ENCODE measurements around the gene USB1. TPM values are rescaled to one million over a fixed set of nuclear protein-coding genes. Genes with fewer than 3 reads are reported as not detected.

USB1 gene, protein sequence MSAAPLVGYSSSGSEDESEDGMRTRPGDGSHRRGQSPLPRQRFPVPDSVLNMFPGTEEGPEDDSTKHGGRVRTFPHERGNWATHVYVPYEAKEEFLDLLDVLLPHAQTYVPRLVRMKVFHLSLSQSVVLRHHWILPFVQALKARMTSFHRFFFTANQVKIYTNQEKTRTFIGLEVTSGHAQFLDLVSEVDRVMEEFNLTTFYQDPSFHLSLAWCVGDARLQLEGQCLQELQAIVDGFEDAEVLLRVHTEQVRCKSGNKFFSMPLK
- 11.9 and 21.3 TPM in 2 replicates for total RNA-seq (2014; rRNA removed; shearing (Covaris generic); ENCODE audit: low replicate concordance)

DNA sequence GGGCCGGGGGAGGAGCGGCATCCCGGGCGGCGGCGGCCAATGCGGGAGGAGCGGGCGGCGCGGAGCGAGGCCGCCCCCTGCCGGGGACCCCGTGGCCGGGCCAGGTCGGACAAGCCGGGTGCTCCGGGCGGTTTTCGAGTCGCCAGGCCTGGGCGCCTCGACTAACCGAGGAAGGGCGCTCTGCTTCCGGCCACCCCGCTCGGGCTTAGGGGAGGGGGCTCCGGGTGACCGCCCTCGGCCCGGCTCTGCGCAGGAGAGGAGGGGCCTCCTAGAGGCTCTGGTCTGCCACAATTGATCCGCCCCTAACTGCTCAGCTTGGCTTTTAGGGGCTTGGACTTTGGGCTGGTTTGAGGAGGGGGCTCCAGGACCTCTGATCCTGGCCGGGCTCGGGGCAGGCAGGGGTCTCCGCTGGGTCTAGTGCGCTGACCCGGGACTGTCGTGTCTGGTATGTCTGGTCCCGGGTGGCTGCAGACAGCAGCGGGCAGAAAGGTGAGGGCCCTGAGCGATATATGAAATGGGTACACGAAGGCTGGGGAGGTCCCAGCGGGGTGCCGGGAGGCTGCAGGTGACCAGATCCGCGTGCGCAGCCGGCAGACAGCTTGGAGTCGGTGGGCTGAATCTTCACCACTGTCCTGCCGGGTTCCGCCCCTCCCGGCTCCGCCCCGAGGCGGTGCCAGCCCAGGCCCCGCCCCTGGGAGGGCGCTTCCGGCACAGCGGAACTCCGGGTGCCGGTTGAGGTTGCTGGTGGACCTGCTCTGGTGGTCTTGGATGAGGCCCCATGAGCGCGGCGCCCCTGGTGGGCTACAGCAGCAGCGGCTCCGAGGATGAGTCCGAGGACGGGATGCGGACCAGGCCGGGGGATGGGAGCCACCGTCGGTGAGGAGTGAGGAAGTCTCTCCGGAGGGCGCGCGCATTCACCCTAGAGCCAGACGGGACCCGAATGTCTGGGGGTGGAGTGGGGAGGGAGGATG, at the start of gene USB1:
Gene USB1, plus strand, starts transcription at position 702 of the 971 bp plus-strand sequence. Its CDS starts 77 bp downstream, at position 779.
- DNase-seq (ENCODE audit: low read depth), result peak; percentile 85
- in situ Hi-C loops (cut with HindIII; ENCODE audit: low pct_unique_long_range_greater_than_20kb, low sequenced_read_pairs), result no loop called here

DNA sequence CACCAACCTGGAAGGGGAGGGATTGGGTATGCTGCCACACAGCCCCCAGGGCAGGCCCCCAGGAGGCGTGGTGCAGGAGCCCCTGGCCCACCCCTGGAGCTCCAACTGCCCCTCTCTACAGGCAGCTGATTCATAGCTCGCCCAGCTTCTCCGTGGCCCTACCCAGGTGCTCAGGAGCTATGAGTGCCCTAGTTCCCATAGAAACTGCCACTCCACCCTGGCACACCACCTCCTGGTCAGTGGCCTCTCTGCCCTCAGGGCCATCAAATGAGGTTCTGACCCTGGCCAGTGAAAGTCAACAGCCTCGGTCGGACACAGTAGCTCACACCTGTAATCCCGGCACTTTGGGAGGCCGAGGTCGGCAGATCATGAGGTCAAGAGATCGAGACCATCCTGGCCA, 48.3 kb upstream of the USB1 start:
- in situ Hi-C loops (cut with HindIII; ENCODE audit: low pct_unique_long_range_greater_than_20kb, low sequenced_read_pairs), result no loop called here
- DNase-seq (ENCODE audit: low read depth), result no peak

DNA sequence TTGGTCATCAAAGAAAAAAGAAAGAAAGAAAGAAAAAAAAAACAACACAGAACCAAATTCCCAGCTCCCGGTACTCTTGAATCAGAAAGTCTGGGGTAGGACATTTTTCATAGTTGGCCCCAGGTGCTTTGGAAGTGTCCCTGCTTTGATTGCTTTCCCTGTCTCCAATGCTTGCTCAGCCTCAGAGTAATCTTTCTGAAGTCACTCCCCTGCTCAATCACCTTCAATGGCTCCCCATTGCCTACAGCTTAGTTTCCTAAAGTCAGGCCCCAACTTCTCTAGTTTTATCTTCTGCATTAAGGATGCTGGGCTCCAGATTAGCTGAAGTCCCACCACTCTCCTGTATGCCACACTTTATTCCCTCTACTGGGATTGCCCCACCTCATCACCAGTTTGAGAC, 47.4 kb upstream of the USB1 start:
- DNase-seq (ENCODE audit: low read depth), result no peak
- in situ Hi-C loops (cut with HindIII; ENCODE audit: low pct_unique_long_range_greater_than_20kb, low sequenced_read_pairs), result no loop called here

DNA sequence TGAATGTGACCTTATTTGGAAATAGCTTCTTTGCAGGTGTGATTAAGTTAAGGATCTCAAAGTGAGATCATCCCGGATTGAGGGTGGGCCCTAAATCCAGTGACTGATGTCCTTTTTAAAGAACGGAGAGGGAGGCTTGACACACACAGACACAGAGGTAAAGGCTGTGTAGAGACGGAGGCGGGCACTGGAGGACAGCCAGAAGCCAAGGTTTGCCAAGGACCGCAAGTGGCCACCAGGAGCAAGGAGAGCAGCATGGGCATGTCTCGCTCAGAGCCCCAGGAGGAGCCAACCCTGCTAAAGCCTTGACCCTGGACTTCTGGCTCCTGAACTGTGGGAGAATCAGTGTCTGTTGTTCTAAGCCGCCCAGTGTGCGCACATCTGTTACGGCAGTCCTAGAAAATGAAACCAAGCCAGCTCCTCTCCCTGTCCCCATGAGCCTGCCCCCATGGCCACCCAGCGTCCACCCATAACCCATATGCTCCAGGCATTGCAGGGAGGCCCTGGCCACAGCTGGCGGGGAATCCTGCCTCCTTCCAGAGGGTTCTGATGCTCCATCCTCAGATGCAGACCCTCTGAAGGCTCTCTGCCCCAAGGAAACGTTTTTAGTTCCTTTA, 45.5 kb upstream of the USB1 start:
- in situ Hi-C loops (cut with HindIII; ENCODE audit: low pct_unique_long_range_greater_than_20kb, low sequenced_read_pairs), result no loop called here
- DNase-seq (ENCODE audit: low read depth), result no peak

DNA sequence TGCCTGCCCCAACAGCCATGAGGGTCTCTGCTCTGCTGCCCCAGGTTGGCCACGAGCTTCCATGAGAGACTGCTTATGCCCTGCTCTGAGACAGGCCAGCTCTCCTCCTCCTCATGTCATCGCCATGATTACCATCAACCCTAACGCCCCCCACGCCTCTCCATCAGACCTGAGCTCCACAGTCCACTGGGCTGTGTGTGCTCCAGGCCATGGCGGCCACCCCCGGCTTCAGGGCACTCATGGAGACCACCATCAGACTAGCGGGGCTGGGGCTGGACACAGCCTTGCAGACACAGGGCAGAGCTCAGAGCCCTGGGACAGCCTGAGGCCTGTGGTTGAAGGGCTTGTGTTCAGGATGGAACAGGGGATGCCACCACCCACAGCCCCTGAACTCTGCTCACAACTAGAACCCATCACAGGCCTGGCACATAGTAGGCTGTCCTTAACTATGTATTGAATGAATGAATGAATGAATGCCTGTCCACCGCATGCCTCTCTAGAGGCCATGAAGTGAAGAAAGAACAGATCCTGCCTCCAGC, 44.9 kb upstream of the USB1 start:
- in situ Hi-C loops (cut with HindIII; ENCODE audit: low pct_unique_long_range_greater_than_20kb, low sequenced_read_pairs), result no loop called here
- DNase-seq (ENCODE audit: low read depth), result no peak

DNA sequence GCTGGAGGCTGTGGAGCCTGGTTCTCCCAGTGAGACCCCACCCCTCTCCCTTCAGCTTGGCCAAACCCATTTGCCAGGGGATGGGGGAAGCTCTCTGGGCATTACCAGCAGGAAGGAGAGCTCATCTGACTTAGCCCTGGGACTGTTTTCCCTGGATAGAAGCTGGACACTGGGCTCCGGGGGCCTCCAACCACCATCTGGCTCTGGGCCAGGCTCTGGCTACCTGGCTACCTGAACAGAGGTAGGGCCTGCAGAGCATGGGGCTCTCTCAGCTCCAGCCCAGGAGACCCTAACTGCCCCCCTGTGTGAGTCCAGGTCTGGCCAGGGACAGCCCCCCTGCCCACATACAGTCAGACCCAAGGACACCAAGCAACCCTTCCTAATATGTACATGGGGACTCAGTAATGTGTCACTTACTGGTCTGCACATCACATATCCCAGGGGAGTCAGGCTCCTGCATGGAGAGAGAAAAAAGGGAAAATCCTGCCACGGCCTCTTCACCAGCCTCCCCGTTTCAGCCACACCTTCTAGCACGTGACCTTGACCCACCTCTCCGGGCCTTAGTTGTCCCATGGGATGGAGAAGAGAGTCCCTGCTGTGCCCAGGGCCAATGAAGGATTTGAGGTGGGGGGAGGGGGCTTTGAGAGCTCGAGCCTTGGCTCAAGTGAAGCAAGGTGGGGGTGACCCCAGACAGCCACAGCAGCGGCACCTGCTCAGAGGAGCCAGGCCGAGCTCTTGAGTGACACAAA, 44.1 kb upstream of the USB1 start:
- DNase-seq (ENCODE audit: low read depth), result no peak
- in situ Hi-C loops (cut with HindIII; ENCODE audit: low pct_unique_long_range_greater_than_20kb, low sequenced_read_pairs), result no loop called here

DNA sequence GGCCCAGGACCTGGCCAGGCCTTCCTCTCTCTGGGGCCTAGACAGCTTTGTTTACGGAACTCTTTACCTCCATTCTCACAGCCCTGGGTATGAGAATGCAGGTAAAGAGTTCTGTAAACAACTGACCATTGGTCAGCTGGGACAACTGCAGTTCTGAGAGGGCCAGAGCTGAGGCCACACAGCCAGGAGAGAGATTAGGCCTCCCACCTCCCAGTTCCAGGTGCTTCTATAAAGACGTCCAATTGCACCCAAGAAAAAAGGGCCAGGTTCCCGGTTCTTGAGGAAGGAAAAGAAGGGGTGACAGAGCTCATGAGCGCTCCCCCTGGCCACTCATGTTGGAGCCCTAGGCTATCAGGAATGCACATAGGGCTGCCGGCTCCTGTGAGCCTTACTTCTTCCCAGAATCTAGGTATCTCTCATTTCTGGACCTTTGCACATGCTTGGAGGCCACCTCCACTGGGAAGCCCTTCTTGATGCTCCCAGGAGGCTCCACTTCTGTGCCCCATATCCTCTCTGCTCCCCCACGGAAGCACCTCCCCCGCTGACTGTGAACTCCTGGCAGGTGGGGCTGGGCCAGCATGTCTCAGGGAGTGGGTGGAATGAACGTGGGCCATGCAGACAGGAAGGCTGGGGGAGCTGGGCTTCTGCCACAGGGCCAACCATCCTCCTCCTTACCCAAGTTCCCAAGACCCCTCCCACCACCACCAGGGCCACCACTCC, 43.4 kb upstream of the USB1 start:
- in situ Hi-C loops (cut with HindIII; ENCODE audit: low pct_unique_long_range_greater_than_20kb, low sequenced_read_pairs), result no loop called here
- no peak for DNase-seq (ENCODE audit: low read depth)

DNA sequence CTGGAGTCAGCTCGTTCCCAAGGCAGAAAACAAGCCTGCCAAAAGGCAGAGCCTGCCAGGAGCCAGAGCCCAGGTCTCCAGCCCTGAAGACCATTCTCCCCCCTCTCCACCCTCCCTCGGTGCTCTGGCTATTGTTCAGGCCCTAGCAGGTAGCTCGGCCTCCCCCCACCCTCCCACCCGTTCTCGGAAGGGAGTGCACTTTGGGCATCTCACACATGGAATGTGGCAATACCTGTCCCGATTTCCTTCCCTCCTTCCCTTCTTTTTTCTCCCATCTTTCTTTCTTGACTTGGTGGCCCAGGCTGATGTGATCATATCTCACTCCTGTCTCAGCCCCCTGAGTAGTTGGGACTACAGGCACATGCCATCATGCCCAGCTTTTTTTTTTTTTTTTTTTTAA, 42.7 kb upstream of the USB1 start:
- in situ Hi-C loops (cut with HindIII; ENCODE audit: low pct_unique_long_range_greater_than_20kb, low sequenced_read_pairs), result no loop called here
- no peak for DNase-seq (ENCODE audit: low read depth)

DNA sequence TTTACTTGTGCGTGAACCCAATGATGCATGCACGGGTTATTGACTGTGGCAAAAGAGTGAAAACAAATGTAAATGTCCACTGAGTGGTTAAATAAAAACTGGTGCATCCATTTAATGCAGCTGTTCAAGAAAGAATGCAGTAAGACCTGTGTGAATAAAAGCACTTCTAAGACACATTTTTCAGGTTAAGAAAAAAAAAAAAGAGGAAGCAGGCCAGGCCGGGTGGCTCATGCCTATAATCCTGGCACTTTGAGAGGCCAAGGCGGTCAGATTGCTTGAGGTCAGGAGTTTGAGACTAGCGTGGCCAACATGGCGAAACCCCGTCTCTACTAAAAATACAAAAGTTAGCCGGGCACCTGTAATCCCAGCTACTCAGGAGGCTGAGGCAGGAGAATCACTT, 42.1 kb upstream of the USB1 start:
- in situ Hi-C loops (cut with HindIII; ENCODE audit: low pct_unique_long_range_greater_than_20kb, low sequenced_read_pairs), result no loop called here
- no peak for DNase-seq (ENCODE audit: low read depth)

DNA sequence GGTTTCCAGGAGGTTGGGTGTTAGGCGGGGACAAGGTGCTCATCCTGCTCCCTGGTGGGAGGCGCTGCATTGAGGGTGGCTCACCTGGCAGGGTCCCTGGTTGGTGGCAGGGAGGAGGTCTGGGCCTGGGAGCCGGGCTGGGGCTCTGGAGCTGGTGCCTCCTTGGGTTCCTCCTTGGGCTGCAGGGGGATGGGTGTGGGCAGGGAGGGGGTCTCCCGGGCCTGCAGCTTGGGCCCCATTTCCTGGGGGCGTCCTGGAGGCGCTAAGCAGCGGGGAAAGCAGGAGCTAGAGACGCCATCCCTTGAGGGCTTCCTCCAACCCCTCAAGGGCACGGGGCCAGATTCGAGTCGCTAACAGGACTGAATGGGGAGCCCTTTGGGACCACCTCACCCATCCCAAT, 41.4 kb upstream of the USB1 start:
- DNase-seq (ENCODE audit: low read depth), result no peak
- in situ Hi-C loops (cut with HindIII; ENCODE audit: low pct_unique_long_range_greater_than_20kb, low sequenced_read_pairs), result no loop called here

DNA sequence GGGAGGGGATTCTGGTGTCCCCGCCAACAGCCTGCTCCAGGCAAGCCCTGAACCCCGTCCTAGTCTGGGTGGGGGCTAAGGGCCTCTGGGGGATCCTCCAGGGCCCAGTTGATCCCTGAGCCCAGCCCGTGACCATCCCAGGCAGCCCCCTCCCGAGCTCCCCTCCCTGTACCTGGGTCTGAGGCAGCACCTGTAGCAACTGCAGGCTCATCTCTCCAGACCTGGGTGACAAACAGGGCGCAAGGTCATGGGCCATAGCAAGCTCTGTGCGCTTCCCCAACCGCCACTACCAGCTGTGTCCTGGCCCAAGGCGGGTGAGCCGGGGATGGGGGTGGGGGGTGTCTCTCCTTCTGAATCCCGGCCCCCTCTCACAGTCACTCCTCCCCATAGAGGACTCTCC, 40.9 kb upstream of the USB1 start:
- no peak for DNase-seq (ENCODE audit: low read depth)
- in situ Hi-C loops (cut with HindIII; ENCODE audit: low pct_unique_long_range_greater_than_20kb, low sequenced_read_pairs), result no loop called here

DNA sequence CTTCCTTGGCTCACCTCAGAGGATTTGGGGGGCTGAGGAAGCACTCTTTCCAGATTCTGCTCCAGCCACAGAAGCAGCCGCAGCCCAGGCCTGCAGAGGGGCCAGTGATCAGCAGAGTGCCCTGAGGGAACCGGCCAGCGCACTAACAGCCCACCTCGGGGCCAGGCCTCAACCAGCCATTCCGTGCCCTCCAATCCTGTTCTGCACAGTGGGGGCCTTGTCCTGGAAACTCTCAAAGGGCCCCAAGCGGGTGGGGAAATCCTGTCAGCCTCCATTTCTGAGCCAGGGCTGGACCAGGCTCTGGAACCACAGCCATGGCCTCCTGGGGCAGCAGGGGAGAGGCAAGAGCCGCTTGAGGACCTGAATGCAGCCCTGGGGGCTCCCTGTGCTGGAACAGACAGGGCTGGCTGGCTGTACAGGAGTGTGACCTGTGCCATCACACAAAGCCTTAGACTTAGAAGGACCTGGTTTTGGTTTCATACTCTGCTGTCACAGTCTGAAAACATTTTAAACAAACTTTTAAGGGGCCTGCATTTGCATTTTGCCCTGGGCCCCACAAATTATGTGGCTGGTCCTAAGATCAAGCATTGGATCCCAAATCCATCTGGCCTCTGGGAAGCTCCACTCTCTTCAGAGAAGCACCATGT, 40.3 kb upstream of the USB1 start:
- in situ Hi-C loops (cut with HindIII; ENCODE audit: low pct_unique_long_range_greater_than_20kb, low sequenced_read_pairs), result no loop called here
- no peak for DNase-seq (ENCODE audit: low read depth)

DNA sequence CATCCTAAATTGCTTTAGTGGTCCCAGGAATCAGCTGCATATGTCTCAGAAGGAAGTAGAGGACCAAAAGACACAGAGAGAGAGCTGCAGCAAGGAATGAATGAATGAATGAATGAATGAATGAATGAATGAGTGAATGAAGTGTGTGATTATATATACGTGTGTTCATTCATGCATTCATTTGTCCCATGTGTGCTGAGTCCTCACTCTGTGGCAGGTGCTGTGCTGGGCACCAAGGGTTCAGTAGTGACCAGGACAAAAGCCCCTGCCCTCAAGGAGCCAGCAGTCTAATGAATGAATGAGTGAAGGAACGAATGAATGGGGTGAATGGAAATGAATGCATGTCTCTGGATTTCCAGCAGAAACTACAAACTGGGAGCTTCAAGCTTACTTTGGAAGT, 39.7 kb upstream of the USB1 start:
- in situ Hi-C loops (cut with HindIII; ENCODE audit: low pct_unique_long_range_greater_than_20kb, low sequenced_read_pairs), result no loop called here
- no peak for DNase-seq (ENCODE audit: low read depth)

DNA sequence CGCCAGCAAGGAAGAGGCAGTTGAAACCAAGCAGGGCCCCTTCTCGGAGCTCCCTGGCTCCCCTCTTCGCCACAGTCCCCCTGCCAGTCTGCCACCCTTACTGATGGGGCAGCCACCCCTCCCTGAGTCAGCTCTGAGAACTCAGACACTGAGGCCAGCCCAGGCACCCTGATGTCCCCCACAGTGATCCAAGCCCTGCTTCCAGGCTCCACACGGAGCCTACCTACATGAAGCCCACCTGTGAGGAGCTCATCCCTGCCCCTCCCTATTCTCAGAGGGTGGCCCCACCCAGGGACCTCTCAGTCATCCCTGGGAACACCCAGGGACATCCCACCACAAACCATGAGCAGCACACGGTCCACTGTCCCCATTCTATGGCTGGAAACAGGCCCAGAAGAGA, 39.2 kb upstream of the USB1 start:
- DNase-seq (ENCODE audit: low read depth), result no peak
- in situ Hi-C loops (cut with HindIII; ENCODE audit: low pct_unique_long_range_greater_than_20kb, low sequenced_read_pairs), result no loop called here

DNA sequence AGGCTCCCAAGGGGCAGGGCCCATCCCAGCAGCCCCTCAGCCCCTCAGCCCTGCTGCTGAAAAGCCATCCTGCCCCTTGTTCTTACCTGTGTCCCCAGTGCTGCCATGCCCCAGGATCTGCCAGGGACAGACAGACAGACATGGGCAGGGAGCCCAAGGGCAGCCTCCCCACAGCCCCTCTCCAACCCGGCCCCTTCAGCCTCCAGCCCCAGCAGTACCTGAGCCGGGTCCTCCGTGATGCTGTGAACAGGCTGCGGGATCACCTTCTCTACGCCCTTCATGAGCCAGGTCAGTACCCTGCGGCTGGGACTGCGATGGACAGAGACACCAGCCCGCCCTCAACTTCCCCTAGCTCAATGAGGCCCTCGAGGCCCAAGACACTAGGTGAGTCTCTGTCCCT, 38.5 kb upstream of the USB1 start:
- no peak for DNase-seq (ENCODE audit: low read depth)
- in situ Hi-C loops (cut with HindIII; ENCODE audit: low pct_unique_long_range_greater_than_20kb, low sequenced_read_pairs), result no loop called here

DNA sequence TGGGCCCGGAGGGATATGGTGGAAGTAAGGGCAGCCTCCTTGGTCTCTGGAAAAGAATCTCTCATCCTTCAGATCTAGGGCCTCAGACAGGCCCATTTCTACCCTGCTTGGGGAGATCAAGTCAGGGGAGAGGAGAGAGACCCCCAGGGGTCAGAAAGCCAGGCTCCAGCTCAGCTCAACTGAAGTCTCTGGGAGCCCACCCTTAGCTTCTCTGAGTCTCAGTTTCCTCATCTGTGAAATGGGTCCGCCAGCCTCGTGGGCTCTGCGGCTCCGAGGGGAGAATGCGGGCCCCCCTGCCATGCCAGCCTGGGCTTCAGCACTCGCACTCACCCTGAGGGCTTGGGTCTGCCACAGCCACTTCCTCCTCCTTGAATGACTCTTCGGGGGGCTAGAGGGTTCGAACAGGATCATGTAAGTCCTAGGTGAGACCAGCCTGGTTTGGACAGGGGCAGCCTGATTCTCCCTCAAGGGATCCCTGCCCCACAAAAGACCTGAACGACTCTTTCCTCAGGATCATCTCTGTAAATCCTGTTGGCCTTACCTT, 37.0 kb upstream of the USB1 start:
- in situ Hi-C loops (cut with HindIII; ENCODE audit: low pct_unique_long_range_greater_than_20kb, low sequenced_read_pairs), result no loop called here
- DNase-seq (ENCODE audit: low read depth), result no peak

DNA sequence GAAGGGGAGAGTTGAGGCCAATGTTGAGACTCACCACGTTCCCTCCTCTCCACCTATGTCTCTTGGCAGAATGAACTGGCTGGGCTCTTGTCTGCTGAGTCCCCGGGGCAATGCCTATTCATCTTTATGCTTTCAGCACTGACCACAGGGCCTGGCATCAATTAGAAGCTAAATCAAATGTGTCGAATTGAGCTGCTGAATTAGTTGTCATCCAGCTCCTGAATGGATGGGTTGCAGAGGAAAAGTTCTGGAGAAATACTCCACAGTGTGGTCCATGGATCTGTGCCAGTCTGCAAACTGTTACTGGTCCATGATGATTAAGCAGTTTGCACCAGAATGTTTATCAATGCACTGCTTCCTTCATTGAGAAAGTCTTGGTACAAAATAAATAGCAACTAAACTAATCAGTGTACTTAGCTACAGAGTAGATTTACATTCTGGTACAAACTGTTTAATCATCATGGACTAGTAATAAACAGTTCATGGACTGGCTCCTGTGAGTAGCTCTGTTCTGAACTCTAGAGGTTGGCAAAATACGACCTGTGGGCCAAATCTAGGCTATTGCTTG, 34.9 kb upstream of the USB1 start:
- DNase-seq (ENCODE audit: low read depth), result peak; percentile 23
- in situ Hi-C loops (cut with HindIII; ENCODE audit: low pct_unique_long_range_greater_than_20kb, low sequenced_read_pairs), result no loop called here
